Right lobe of liver (tissue), 6 donors: ENCODE measurements around the gene VPS35L. TPM values are rescaled to one million over a fixed set of nuclear protein-coding genes. Genes with fewer than 3 reads are reported as not detected.

Experiments
- ATAC-seq, 4 donors: fragments of 200-7000 bp; cut with Tn5 transposase; one replicate each; pipeline ENCODE4 v1.9.1; 2020; ENCODE audit warnings: mild to moderate bottlenecking in 4 of 4, moderate library complexity in 4 of 4
- DNase-seq, 3 donors: peaks; one replicate each; pipeline ENCODE4 v3.0.0-alpha.2; 2020
- H3K27ac ChIP-seq, 3 donors: fragments of 200-600 bp; one replicate each; pipeline ENCODE4 v1.8.0; 2022
- H3K27me3 ChIP-seq, 2 donors: fragments of 200-600 bp; one replicate each; pipeline ENCODE4 v1.8.0; 2022
- H3K36me3 ChIP-seq, 4 donors: fragments of 200-600 bp; sonication (generic) in 1 of 4; one replicate each; pipeline versions ENCODE4 v1.5.1 to v1.8.0; 2017 to 2022; ENCODE audit warnings: control low read depth in 1 of 4
- H3K4me1 ChIP-seq, 4 donors: fragments of 200-600 bp; sonication (generic) in 1 of 4; one replicate each; pipeline versions ENCODE4 v1.5.1 to v1.8.0; 2017 to 2022; ENCODE audit warnings: control low read depth in 1 of 4
- H3K4me3 ChIP-seq, 3 donors: fragments of 200-600 bp; one replicate each; pipeline ENCODE4 v1.8.0; 2022
- H3K9me3 ChIP-seq, 4 donors: fragments of 200-600 bp; sonication (generic) in 1 of 4; one replicate each; pipeline versions ENCODE4 v1.5.1 to v1.8.0; 2017 to 2022; ENCODE audit warnings: control low read depth in 1 of 4
- CTCF ChIP-seq, 4 donors: fragments of 200-600 bp in 3 of 4; fragments of 450-650 bp in 1 of 4; IDR thresholded peaks; one replicate each; pipeline versions ENCODE4 v1.5.1 to v1.8.0; 2016 to 2022; ENCODE audit warnings: antibody characterized with exemption in 4 of 4, mild to moderate bottlenecking in 2 of 4
- POLR2A ChIP-seq: fragments of 450-650 bp; IDR thresholded peaks from one replicate; pipeline ENCODE4 v1.6.1; 2017; ENCODE audit warnings: antibody characterized with exemption, mild to moderate bottlenecking
- WGBS: methylation state at CpG from one replicate; pipeline ENCODE4 v1.1.6; 2018; ENCODE audit warnings: low coverage, low lambda C conversion rate; ENCODE audit not compliant: insufficient coverage; ENCODE audit errors: missing lambda C conversion rate; 5-methylcytosine and 5-hydroxymethylcytosine counted together
- intact Hi-C, 2 donors: fragments of 100-400 bp; cut with DNase I; formaldehyde crosslinking; loops; one replicate each; pipeline versions ENCODE4 v1.11.2 to v1.14.1; 2022
- total RNA-seq, 6 experiments: library from RNA; depleted of rRNA in 2 of 6; stranded (reverse); fragments of >200 nt in 2 of 6; fragmentation: NEBNext Ultra II Directional in 3 of 6; extraction: Animal tissue kit (Norgen Biotek cat#: 25700) in 3 of 6; gene quantifications; one replicate each; pipeline versions ENCODE4 v1.1.0 to v1.2.4, GENCODE V29; 2016 to 2023
- donor health status: DM: no; HTN: yes; CAD: no.
- donor health status: DM: no; HTN: no; CAD: no.
- donor health status: DM: no; HTN: no; CAD: no.
- donor health status: DM: no; HTN: yes; CAD: no.
- donor health status: DM: no; HTN: yes; CAD: no.

The VPS35L gene
- total RNA-seq, 6 experiments from 2014 or later = 19.3 to 24.3 (median 20.4) TPM

- DNase-seq (peak; percentile 61 to 75 (median 65)), ATAC-seq (peak; percentile 70 to 88 (median 80))
- Histone ChIP-seq H3K27me3 (no peaks in the 10 kb centered on the region), H3K4me1 (peaks cover 0 to 41% (median 14%) of the 10 kb centered on the region in 4 donors), H3K27ac (peak overlapping the region in 2 of 3 donors; percentile 51 to 53), H3K9me3 (no peaks in the 10 kb centered on the region), H3K4me3 (no peak overlapping the region), H3K36me3 (peaks cover 0 to 10% (median 6%) of the 10 kb centered on the region in 4 donors)
- 42% methylated on average over 6 of the region's 6 CpGs for WGBS
- no peak for TF ChIP-seq POLR2A
- no peak for TF ChIP-seq CTCF (IDR thresholded peaks at IDR 0.05)
- intact Hi-C loops = no loop called here
Measured at GRCh38 chr16:19700319-19700781, 144.8 kb downstream of the VPS35L start.

GRCh38 chr16:19701091-19701490 lies 145.6 kb downstream of the VPS35L start:
- no peaks in the 10 kb centered on the region for H3K27me3 ChIP-seq
- peaks cover 0 to 37% (median 13%) of the 10 kb centered on the region in 4 donors for H3K4me1 ChIP-seq
- no peaks in the 10 kb centered on the region for H3K9me3 ChIP-seq
- TF ChIP-seq POLR2A (no peak), CTCF (IDR thresholded peaks at IDR 0.05) (no peak)
- no peak for DNase-seq
- peak overlapping the region in 2 of 3 donors; percentile 51 to 53 for H3K27ac ChIP-seq
- intact Hi-C loops = no loop called here
- H3K36me3 ChIP-seq = peaks cover 0 to 11% (median 6%) of the 10 kb centered on the region in 4 donors
- WGBS = 94% methylated on average over 3 of the region's 3 CpGs
- ATAC-seq = no peak
- no peak overlapping the region for H3K4me3 ChIP-seq

- ATAC-seq = no peak
- intact Hi-C loops = no loop called here
- peak in 1 of 3 donors; percentile 0 for DNase-seq
- Histone ChIP-seq H3K9me3 (no peaks in the 10 kb centered on the region), H3K27me3 (no peaks in the 10 kb centered on the region), H3K36me3 (peaks cover 0 to 15% (median 6%) of the 10 kb centered on the region in 4 donors), H3K4me1 (peaks cover 0 to 24% (median 8%) of the 10 kb centered on the region in 4 donors), H3K4me3 (no peak overlapping the region), H3K27ac (no peak overlapping the region)
- no peak for TF ChIP-seq POLR2A
- WGBS = 64% methylated on average over 5 of the region's 6 CpGs
Measured at GRCh38 chr16:19703172-19703889, 147.8 kb downstream of the VPS35L start.

GRCh38 chr16:19704321-19705145 lies 149.0 kb downstream of the VPS35L start:
- Histone ChIP-seq H3K27me3 (no peaks in the 10 kb centered on the region), H3K36me3 (peaks cover 0 to 18% (median 6%) of the 10 kb centered on the region in 4 donors), H3K9me3 (no peaks in the 10 kb centered on the region), H3K4me1 (peaks cover 0 to 14% (median 5%) of the 10 kb centered on the region in 4 donors), H3K4me3 (no peak overlapping the region), H3K27ac (no peak overlapping the region)
- intact Hi-C loops = no loop called here
- ATAC-seq (peak; percentile 19 to 62 (median 46)), DNase-seq (no peak)
- 65% methylated on average over 10 of the region's 18 CpGs for WGBS
- TF ChIP-seq POLR2A (no peak), CTCF (IDR thresholded peaks at IDR 0.05) (no peak)
